Neural cell (in vitro differentiated cells): ENCODE measurements around the gene LHFPL2. TPM values are rescaled to one million over a fixed set of nuclear protein-coding genes. Genes with fewer than 3 reads are reported as not detected.

Experiments used
- H2AFZ ChIP-seq: fragments of 200-600, 300-800 bp; sonication (generic), shearing (Covaris generic); 2 replicates; pipeline ENCODE4 v1.6.0; 2014; ENCODE audit warnings: low read depth, mild to moderate bottlenecking, antibody characterized with exemption, low read length, moderate library complexity
- H3F3A ChIP-seq: fragments of 200-600 bp; shearing (Covaris generic); 2 replicates; pipeline ENCODE4 v1.6.1; 2016; ENCODE audit warnings: mild to moderate bottlenecking, moderate library complexity, mixed read lengths, antibody characterized with exemption, low read length; ENCODE audit not compliant: insufficient read depth, poor library complexity, severe bottlenecking
- H3K27ac ChIP-seq: fragments of 200-600, 300-800 bp; sonication (generic), shearing (Covaris generic); 2 replicates; pipeline ENCODE4 v1.5.1; 2014; ENCODE audit warnings: mild to moderate bottlenecking, low read length, moderate library complexity
- H3K27me3 ChIP-seq: fragments of 300-800, 200-600 bp; sonication (generic), shearing (Covaris generic); 2 replicates; pipeline ENCODE4 v1.6.0; 2014; ENCODE audit warnings: mild to moderate bottlenecking, low read depth, low read length, moderate library complexity; ENCODE audit not compliant: insufficient read depth
- H3K36me3 ChIP-seq: fragments of 300-800, 200-600 bp; sonication (generic), shearing (Covaris generic); 2 replicates; pipeline ENCODE4 v1.5.1; 2014; ENCODE audit warnings: mild to moderate bottlenecking, antibody characterized with exemption, low read length, moderate library complexity; ENCODE audit not compliant: insufficient read depth
- H3K4me2 ChIP-seq: fragments of 300-800, 200-600 bp; sonication (generic), shearing (Covaris generic); 2 replicates; pipeline ENCODE4 v1.6.0; 2014; ENCODE audit warnings: mild to moderate bottlenecking, low read length
- H3K4me3 ChIP-seq: fragments of 300-800, 200-600 bp; sonication (generic), shearing (Covaris generic); 2 replicates; pipeline ENCODE4 v1.5.1; 2014; ENCODE audit warnings: mild to moderate bottlenecking, low read length, moderate library complexity
- H3K79me2 ChIP-seq: fragments of 200-600 bp; shearing (Covaris generic); replicated peaks from 2 replicates; pipeline ENCODE4 v1.6.0; 2014; ENCODE audit warnings: mild to moderate bottlenecking, low read length, moderate library complexity; ENCODE audit not compliant: insufficient read depth
- H3K9ac ChIP-seq: fragments of 300-800, 200-600 bp; sonication (generic), shearing (Covaris generic); 2 replicates; pipeline ENCODE4 v1.6.1; 2016; ENCODE audit warnings: mild to moderate bottlenecking, low read length, mixed read lengths
- H3K9me2 ChIP-seq: fragments of 200-600 bp; shearing (Covaris generic); 2 replicates; pipeline ENCODE4 v1.6.1; 2016; ENCODE audit warnings: mild to moderate bottlenecking, low read length, mixed read lengths; ENCODE audit not compliant: insufficient read depth
- H3K9me3 ChIP-seq: fragments of 200-600, 300-800 bp; sonication (generic), shearing (Covaris generic); 2 replicates; pipeline ENCODE4 v1.6.1; 2016; ENCODE audit warnings: mild to moderate bottlenecking, mixed run types, low read length, moderate library complexity, mixed read lengths
- H4K20me1 ChIP-seq: fragments of 200-600 bp; shearing (Covaris generic); 2 replicates; pipeline ENCODE4 v1.6.1; 2016; ENCODE audit warnings: mild to moderate bottlenecking, mixed run types; ENCODE audit not compliant: insufficient read depth
- EP300 ChIP-seq: fragments of 450-650 bp; conservative IDR thresholded peaks from 2 replicates; pipeline ENCODE4 v1.6.1; 2014; ENCODE audit warnings: antibody characterized with exemption, mild to moderate bottlenecking, moderate library complexity; ENCODE audit not compliant: poor library complexity, severe bottlenecking
- EZH2 ChIP-seq: fragments of 200-600, 300-800 bp; shearing (Covaris generic), sonication (generic); IDR thresholded peaks from 2 replicates; pipeline ENCODE4 v1.6.1; 2014; ENCODE audit warnings: antibody characterized with exemption, low read length, borderline replicate concordance, mild to moderate bottlenecking; ENCODE audit not compliant: insufficient read depth, poor library complexity, severe bottlenecking
- MXI1 ChIP-seq: fragments of 450-650 bp; conservative IDR thresholded peaks from 2 replicates; pipeline ENCODE4 v1.6.1; 2014; ENCODE audit warnings: antibody characterized with exemption, mild to moderate bottlenecking; ENCODE audit not compliant: poor library complexity, severe bottlenecking
- POLR2AphosphoS5 ChIP-seq: IDR thresholded peaks from 2 replicates; pipeline ENCODE4 v1.6.1; 2012
- RAD21 ChIP-seq: fragments of 450-650 bp; conservative IDR thresholded peaks from 2 replicates; pipeline ENCODE4 v1.6.1; 2014; ENCODE audit warnings: antibody characterized with exemption, mild to moderate bottlenecking, moderate library complexity
- SMC3 ChIP-seq: fragments of 450-650 bp; conservative IDR thresholded peaks from 2 replicates; pipeline ENCODE4 v1.6.1; 2014; ENCODE audit warnings: antibody characterized with exemption, mild to moderate bottlenecking, moderate library complexity; ENCODE audit not compliant: poor library complexity
- TAF1 ChIP-seq: IDR thresholded peaks from 2 replicates; pipeline ENCODE4 v1.6.1; 2012; ENCODE audit warnings: low read depth
- polyA plus RNA-seq: library from polyadenylated mRNA; depleted of rRNA; stranded (reverse); fragments of >200 nt; gene quantifications from 2 replicates; pipeline ENCODE4 v1.2.3, GENCODE V29; 2014
- TF ChIP-seq, protein P1 (sequence below): IDR thresholded peaks from 2 replicates; pipeline ENCODE4 v1.6.1; 2012; ENCODE audit warnings: borderline replicate concordance
- TF ChIP-seq, protein P2 (sequence below): fragments of 450-650 bp; IDR thresholded peaks from 2 replicates; pipeline ENCODE4 v1.5.1; 2014; ENCODE audit warnings: antibody characterized with exemption, mild to moderate bottlenecking, moderate library complexity; ENCODE audit not compliant: poor library complexity, severe bottlenecking

Gene LHFPL2
- polyA plus RNA-seq, 1 donor from 2014 or later: 1.6 TPM

GRCh38 chr5:78505860-78506259 is 142.7 kb downstream of the LHFPL2 start:
- Histone ChIP-seq H3K27ac (no peak overlapping the region), H3K79me2 (no peaks in the 10 kb centered on the region), H3K4me3 (no peak overlapping the region), H3K4me2 (no peak overlapping the region), H3K9me2 (no peaks in the 10 kb centered on the region), H3K9ac (no peak overlapping the region), H4K20me1 (no peaks in the 10 kb centered on the region), H3K27me3 (no peaks in the 10 kb centered on the region), H3F3A (no peaks in the 10 kb centered on the region), H3K36me3 (no peaks in the 10 kb centered on the region), H3K9me3 (no peaks in the 10 kb centered on the region), H2AFZ (no peak overlapping the region)
- TF ChIP-seq POLR2AphosphoS5: no peak
- TF ChIP-seq RAD21: no peak
- TF ChIP-seq, protein P1, sequence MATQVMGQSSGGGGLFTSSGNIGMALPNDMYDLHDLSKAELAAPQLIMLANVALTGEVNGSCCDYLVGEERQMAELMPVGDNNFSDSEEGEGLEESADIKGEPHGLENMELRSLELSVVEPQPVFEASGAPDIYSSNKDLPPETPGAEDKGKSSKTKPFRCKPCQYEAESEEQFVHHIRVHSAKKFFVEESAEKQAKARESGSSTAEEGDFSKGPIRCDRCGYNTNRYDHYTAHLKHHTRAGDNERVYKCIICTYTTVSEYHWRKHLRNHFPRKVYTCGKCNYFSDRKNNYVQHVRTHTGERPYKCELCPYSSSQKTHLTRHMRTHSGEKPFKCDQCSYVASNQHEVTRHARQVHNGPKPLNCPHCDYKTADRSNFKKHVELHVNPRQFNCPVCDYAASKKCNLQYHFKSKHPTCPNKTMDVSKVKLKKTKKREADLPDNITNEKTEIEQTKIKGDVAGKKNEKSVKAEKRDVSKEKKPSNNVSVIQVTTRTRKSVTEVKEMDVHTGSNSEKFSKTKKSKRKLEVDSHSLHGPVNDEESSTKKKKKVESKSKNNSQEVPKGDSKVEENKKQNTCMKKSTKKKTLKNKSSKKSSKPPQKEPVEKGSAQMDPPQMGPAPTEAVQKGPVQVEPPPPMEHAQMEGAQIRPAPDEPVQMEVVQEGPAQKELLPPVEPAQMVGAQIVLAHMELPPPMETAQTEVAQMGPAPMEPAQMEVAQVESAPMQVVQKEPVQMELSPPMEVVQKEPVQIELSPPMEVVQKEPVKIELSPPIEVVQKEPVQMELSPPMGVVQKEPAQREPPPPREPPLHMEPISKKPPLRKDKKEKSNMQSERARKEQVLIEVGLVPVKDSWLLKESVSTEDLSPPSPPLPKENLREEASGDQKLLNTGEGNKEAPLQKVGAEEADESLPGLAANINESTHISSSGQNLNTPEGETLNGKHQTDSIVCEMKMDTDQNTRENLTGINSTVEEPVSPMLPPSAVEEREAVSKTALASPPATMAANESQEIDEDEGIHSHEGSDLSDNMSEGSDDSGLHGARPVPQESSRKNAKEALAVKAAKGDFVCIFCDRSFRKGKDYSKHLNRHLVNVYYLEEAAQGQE: no peak
- TF ChIP-seq SMC3: no peak
- TF ChIP-seq TAF1: no peak
- TF ChIP-seq, protein P2, sequence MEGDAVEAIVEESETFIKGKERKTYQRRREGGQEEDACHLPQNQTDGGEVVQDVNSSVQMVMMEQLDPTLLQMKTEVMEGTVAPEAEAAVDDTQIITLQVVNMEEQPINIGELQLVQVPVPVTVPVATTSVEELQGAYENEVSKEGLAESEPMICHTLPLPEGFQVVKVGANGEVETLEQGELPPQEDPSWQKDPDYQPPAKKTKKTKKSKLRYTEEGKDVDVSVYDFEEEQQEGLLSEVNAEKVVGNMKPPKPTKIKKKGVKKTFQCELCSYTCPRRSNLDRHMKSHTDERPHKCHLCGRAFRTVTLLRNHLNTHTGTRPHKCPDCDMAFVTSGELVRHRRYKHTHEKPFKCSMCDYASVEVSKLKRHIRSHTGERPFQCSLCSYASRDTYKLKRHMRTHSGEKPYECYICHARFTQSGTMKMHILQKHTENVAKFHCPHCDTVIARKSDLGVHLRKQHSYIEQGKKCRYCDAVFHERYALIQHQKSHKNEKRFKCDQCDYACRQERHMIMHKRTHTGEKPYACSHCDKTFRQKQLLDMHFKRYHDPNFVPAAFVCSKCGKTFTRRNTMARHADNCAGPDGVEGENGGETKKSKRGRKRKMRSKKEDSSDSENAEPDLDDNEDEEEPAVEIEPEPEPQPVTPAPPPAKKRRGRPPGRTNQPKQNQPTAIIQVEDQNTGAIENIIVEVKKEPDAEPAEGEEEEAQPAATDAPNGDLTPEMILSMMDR: no peak
- no peak for TF ChIP-seq EZH2
- TF ChIP-seq MXI1: no peak
- no peak for TF ChIP-seq EP300

DNA sequence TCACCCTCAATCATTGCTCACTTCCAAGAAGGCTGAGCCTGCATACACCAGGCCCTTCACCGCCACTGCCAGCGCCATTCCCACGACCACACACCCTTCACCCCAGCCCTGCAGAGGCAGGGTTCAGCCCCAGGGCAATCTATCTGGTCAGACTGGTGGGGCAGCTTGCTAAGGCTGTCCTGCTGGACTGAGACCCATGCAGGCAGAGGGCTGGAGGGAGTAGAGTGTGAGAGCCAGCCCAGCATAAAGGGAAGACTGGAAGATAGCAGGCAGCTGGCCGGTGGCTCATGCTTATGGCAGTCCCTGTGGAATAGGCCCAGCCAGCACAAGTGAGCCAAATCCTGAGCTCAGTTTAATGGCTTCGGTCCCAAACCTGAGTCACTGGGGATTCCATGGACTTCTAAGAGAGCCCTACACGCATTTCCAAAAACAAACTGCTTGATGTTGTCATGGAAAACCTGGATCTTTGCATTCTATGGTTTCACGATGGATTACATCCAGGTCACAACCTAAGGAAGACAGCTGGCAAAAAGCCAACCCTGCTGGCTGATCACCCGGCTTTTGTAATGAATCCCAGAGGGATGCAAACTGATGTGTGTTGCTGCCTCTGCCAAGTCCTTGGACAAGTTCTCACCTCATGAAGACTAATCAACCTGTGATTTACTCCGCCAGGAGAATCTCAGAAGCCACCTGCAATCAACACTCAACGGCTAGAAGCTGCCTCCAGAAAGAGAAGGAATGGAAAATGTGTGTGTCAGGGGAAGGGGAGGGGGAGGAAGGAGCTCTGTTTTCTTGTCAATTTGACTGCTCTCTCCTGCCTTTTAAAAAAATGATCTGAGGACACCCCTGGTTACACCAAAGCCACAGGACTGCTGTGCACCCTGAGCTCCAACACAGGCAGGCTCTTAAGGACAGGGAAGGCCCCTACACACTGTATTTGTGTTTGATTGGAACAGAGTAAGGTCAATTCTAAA is 143.6 kb downstream of the LHFPL2 start:
- Histone ChIP-seq H3K4me3 (no peak overlapping the region), H3K9ac (no peak overlapping the region), H4K20me1 (no peaks in the 10 kb centered on the region), H3K9me2 (no peaks in the 10 kb centered on the region), H3K36me3 (no peaks in the 10 kb centered on the region), H3K79me2 (no peaks in the 10 kb centered on the region), H2AFZ (no peak overlapping the region), H3K9me3 (no peaks in the 10 kb centered on the region), H3K4me2 (no peak overlapping the region), H3K27me3 (no peaks in the 10 kb centered on the region), H3F3A (no peaks in the 10 kb centered on the region), H3K27ac (no peak overlapping the region)
- no peak for TF ChIP-seq RAD21
- TF ChIP-seq EP300: no peak
- TF ChIP-seq MXI1: no peak
- TF ChIP-seq, protein P1: no peak
- TF ChIP-seq POLR2AphosphoS5: no peak
- TF ChIP-seq TAF1: no peak
- TF ChIP-seq, protein P2: no peak
- TF ChIP-seq SMC3: no peak
- no peak for TF ChIP-seq EZH2
